ENCODE measurements around the gene SURF2. TPM values are rescaled to one million over a fixed set of nuclear protein-coding genes. Genes with fewer than 3 reads are reported as not detected.
"Not testable (repeated sequence)": the region's sequence is repeated elsewhere in the genome, so short reads cannot be mapped to it uniquely, and the experiment has no call there.

The SURF2 gene
- total RNA-seq = 13.2 TPM
- long read RNA-seq, partial matches to known transcripts = 1 of 9 reads
- long read RNA-seq, other reads (novel, unspliced or antisense) = 4 of 9 reads

GRCh38 chr9:133356391-133357091, at the start of gene SURF2, which contains the start of gene SURF1:
Gene SURF2 (plus strand): TSS chr9:133356550. CDS start chr9:133356593, 43 bp downstream.
Gene SURF1 (minus strand): TSS chr9:133356487. CDS start chr9:133356453, 34 bp downstream.
- intact Hi-C loops (cut with DNase I) = loop anchor here (10.0 kb wide), 1 partner anchor 322 kb away; the partner anchor contains the start of gene GTF3C5
- ATAC-seq (peak; percentile 93), DNase-seq (ENCODE audit: missing footprints) (peak; percentile 96)

DNA sequence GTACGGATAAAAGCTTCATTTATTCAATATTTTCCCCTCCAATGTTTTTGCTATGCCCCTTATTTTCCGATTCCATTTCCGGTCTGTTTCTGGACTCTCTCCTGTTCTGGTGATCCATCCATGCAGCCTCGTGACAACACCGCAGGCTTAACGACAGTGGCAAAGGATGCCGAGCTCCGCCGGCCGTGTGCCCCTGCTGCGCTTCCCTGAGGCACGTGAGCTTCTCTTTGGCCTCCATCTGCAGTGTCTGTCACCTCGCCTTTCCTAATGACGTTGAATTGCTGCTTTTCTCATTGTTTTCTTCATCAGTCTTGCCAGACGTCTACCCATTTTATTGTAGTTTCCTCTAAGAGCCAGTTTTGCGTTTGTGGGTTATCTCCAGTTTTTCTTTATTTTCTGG, 49.0 kb upstream of the SURF2 start:
- intact Hi-C loops (cut with DNase I) = no loop called here
- ATAC-seq = no peak
- no peak for DNase-seq (ENCODE audit: missing footprints)

- ATAC-seq (no peak), DNase-seq (ENCODE audit: missing footprints) (no peak)
- intact Hi-C loops (cut with DNase I) = no loop called here
Measured at GRCh38 chr9:133309608-133310007, 46.7 kb upstream of the SURF2 start.

DNA sequence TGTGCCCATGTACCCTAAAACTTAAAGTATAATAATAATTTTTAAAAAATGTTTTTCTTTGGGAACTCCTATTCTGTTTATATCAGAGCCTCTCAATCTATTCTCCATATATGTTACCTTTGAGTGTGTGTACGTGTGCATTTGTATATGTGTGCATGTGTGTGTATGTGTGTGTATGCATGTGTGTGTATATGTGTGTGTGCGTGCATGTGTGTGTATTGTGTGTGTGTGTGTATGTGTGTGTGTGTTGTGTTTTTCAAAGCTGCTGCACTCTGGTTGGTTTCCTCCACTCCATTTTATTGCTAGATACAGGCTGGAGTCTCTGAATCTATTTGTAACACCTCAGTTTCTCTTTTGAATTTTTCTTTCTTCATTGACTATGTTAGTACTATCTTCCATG, 40.4 kb upstream of the SURF2 start:
- intact Hi-C loops (cut with DNase I) = no loop called here
- ATAC-seq (no peak), DNase-seq (ENCODE audit: missing footprints) (no peak)

GRCh38 chr9:133317551-133317950, 38.8 kb upstream of the SURF2 start:
- DNase-seq (ENCODE audit: missing footprints); intact Hi-C loops (cut with DNase I); ATAC-seq: not testable (repeated sequence)

DNA sequence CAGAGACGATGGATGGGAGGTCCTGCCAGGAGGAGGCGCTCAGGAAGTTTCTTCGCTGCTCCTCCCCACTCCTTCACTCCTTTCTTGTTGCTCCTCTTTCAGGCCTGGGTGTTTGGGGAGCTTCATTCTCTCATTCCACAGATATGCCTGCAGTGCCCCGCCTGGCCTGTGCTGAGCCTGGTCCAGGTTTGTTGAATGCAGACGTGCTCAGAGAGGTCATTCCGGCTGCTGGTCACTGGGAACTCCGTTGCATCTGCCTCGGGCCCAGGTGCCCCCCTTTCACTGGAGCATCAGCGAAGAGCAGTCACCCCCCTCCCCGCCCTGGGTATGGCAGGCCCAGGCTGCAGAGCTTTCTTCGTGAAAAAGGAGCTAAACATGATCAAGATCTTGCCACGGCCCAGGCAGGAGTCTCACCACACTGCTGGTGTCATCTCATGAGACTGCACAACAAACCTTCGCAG, 35.9 kb upstream of the SURF2 start:
- ATAC-seq (no peak), DNase-seq (ENCODE audit: missing footprints) (no peak)
- intact Hi-C loops (cut with DNase I) = no loop called here

- no peak for DNase-seq (ENCODE audit: missing footprints)
- ATAC-seq = no peak
- intact Hi-C loops (cut with DNase I) = no loop called here
Measured at GRCh38 chr9:133321411-133321935, 34.9 kb upstream of the SURF2 start.

DNA sequence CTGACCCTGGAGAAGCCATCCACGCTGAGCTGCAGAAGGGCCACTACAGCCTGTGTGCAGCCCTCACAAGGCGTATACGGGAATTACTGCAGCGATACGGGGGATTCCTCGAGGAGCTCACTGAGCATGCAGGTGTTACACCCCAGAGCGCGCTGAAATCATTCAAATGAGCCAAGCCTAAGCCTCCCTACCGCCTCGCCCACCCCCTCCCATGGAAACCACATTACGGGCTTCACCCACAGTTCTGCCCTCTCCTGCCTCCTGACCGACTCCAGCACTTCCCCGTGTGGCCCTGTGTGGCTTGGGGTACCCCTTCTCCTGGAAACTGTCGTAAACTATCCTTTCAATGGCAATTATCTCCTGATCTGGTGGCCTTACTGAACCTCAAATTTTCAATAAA, 33.6 kb upstream of the SURF2 start:
- intact Hi-C loops (cut with DNase I) = no loop called here
- no peak for ATAC-seq
- DNase-seq (ENCODE audit: missing footprints) = no peak

GRCh38 chr9:133323211-133323610, 33.1 kb upstream of the SURF2 start:
- DNase-seq (ENCODE audit: missing footprints) = no peak
- no peak for ATAC-seq
- intact Hi-C loops (cut with DNase I) = no loop called here

DNA sequence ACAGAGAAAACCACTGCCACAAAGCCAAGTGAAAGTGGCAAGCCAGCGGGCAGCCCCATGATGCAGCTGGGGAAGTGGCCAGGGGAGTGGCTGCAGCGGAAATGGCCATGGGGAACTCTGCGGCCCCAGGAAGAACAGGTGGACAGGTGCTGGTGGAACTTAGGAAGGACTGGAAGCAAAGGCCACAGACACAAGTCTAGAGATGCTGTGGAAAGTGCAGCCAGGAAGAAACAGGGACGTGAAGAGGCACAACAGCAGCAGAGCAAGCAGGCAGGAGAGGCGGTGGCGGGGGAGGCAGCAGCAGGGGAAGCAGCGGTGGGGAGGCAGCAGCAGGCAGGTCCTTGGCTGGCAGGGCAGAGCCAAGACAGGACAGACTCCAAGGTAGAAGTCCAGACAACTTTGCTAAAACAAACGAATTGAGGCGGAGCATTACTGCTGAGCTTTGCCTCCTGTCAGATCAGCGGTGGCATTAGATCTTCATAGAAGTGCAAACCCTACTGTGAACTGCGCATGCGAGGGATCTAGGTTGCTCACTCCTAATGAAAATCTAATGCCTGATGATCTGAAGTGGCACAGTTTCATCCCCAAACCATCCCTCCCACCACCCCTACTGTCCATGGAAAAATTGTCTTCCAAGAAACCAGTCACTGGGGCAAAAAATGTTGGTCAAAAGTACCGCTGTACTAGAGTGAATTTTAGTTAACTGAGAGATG, 32.2 kb upstream of the SURF2 start:
- no peak for ATAC-seq
- intact Hi-C loops (cut with DNase I) = no loop called here
- no peak for DNase-seq (ENCODE audit: missing footprints)

DNA sequence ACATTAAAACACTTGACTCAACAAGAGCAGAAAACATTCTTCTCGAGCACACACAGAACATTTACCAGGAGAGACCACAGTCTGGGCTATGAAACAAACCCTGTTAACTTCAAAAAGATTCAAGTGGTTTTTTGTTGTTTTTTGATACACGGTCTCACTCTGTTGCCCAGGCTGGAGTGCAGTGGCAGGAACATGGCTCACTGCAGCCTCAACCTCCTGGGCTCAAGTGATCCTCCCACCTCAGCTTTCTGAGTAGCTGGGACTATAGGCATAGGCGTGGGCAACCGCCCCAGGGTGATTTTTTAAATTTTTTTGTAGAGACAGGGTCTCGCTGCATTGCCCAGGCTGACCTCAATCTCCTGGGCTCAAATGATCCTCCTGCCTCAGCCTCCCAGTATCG, 29.3 kb upstream of the SURF2 start:
- not testable (repeated sequence) for ATAC-seq; DNase-seq (ENCODE audit: missing footprints)
- intact Hi-C loops (cut with DNase I) = loop anchor here (5.0 kb wide), 1 partner anchor 140 kb away; no protein-coding TSS in a partner anchor

DNA sequence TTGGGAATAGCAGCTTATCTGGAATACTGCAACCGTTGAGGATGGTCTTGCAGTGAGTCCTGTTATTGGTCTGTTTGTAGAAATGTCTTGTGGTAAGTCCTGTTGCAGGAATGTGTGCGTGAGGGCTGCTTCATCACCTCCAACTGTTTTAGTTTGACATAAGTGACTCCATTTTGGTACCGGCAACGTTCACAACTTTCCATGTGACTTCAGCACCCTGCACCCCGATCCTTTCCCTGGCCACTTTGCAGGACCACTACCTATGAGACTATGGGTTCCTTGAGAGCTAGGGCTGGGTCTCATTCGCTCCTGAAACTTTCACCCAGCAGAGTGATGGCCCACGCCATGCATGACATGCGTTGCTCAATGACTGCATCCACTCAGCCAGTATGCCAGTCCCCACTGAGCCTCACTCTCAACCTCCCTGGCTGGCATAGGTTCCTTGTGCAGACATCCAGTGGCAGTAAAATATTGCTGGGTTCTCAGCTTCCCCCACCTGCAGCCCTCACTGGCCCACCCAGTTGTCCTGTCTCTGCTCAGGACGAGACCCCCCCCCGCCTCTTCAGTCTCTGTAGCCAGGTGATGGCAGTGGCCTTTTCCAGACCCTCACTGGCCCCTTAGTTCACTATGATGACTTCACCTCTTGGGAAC, 28.4 kb upstream of the SURF2 start:
- intact Hi-C loops (cut with DNase I) = loop anchor here (5.0 kb wide), 1 partner anchor 141 kb away; no protein-coding TSS in a partner anchor
- DNase-seq (ENCODE audit: missing footprints) (no peak), ATAC-seq (no peak)

GRCh38 chr9:133329306-133330156, 26.8 kb upstream of the SURF2 start:
- intact Hi-C loops (cut with DNase I) = loop anchor here (5.0 kb wide), 1 partner anchor 142 kb away; no protein-coding TSS in a partner anchor
- DNase-seq (ENCODE audit: missing footprints); ATAC-seq: not testable (repeated sequence)

GRCh38 chr9:133331221-133331620, 25.1 kb upstream of the SURF2 start:
- DNase-seq (ENCODE audit: missing footprints) (no peak), ATAC-seq (no peak)
- intact Hi-C loops (cut with DNase I) = no loop called here

DNA sequence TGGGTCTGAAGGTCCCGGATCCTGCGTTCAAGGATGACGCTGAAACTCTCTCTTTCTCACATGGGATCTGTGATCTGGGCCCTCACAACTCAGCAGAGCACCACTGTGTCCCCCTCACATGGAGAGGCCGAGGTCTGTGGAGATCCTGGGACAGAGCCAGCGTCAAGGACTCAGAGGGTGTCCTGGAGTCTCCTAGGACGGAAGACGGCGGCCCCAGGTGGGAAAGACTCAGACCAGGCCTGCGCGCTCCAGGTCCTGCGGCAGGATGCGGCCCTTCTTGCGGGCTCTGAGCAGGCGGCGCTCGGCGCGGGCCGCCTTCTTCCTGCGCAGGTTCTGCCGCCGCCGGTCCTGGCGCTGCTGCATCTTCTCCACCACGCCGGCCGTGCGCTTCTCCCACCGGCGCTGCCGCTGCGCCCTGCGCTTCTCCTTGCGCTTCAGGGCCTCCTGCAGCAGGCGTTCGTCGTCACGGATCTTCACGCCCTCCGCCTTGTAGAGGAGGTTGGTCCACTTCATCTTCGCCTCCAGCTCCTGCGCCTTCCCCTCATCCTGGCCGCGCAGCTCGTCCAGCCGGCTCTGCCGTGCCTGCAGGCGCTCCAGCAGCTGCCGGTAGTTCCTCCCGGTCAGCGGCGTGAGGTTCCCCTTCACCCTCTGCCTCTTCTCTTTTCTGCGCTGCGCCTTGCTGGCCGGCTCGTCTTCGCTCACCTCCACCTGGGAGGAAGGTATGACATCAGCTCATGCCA, 24.5 kb upstream of the SURF2 start:
- intact Hi-C loops (cut with DNase I) = no loop called here
- DNase-seq (ENCODE audit: missing footprints) (no peak), ATAC-seq (no peak)

DNA sequence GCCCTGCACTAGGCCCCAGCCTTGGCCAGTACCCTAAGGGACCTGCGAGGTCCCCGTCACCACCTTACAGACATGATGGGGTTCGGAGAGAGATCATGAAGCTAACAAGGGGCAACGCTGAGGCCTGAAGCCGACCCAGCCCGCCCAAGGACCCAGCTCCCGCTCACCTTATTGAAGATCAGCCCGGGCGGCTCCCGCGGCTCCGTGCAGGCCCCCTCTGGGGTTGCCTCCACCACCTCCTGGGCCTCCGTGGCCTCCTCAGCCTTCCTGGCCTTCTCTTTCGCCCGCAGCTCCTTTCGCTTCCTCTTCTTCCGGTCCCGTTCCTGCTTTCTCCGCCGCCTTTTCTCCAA, 24.0 kb upstream of the SURF2 start:
- DNase-seq (ENCODE audit: missing footprints) (no peak), ATAC-seq (no peak)
- intact Hi-C loops (cut with DNase I) = no loop called here

GRCh38 chr9:133333011-133333410, 23.3 kb upstream of the SURF2 start:
- ATAC-seq (no peak), DNase-seq (ENCODE audit: missing footprints) (no peak)
- intact Hi-C loops (cut with DNase I) = no loop called here

DNA sequence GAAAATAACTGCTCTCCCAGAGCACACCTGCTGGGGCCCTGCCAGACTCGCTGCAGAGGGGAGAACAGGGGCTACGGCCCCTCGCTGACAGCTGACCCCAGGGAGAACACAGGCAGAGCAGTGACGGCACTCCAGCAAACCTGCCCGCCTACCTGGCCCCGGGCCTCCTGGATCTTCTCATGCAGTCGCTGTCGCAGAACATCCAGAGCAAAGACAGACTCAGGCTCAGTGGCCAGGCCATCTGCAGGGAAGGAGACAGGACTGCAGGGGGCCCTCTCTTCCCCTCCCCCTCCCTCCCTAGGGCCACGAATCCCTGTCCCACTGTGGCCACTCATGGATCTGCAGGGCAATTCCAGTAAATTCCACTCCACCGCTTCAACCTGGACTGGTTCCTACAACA, 22.8 kb upstream of the SURF2 start:
- intact Hi-C loops (cut with DNase I) = no loop called here
- no peak for DNase-seq (ENCODE audit: missing footprints)
- no peak for ATAC-seq

Measured in Right ventricle myocardium inferior (tissue), 1 donor.